CD4-positive, CD25-positive, alpha-beta regulatory T cell (primary cell): ENCODE measurements around the gene AGAP1. TPM values are rescaled to one million over a fixed set of nuclear protein-coding genes. Genes with fewer than 3 reads are reported as not detected.

ENCODE experiments used
- ATAC-seq, 2 donors: fragments of 150-1000 bp; cut with Tn5 transposase; one replicate each; pipeline ENCODE4 v1.10.0; 2021; ENCODE audit warnings: low read depth in 2 of 2, moderate number of reproducible peaks in 2 of 2, moderate library complexity in 1 of 2
- DNase-seq, 3 donors: peaks; one replicate each; pipeline versions ENCODE4 v3.0.0 to v3.0.0-alpha.2; 2012 to 2022; ENCODE audit warnings: mixed read lengths in 1 of 3
- H3K27ac ChIP-seq: one replicate; pipeline ENCODE4 v1.7.0; 2013; ENCODE audit warnings: mild to moderate bottlenecking, low read length; ENCODE audit not compliant: insufficient read depth, poor library complexity, severe bottlenecking
- H3K27me3 ChIP-seq: one replicate; pipeline ENCODE4 v1.7.0; 2013; ENCODE audit warnings: low read length; ENCODE audit not compliant: control insufficient read depth, insufficient read depth
- H3K36me3 ChIP-seq: one replicate; pipeline ENCODE4 v1.7.0; 2013; ENCODE audit warnings: mild to moderate bottlenecking, low read length, moderate library complexity; ENCODE audit not compliant: control insufficient read depth, insufficient read depth
- H3K4me1 ChIP-seq: 2 replicates; pipeline ENCODE4 v1.7.0; 2013; ENCODE audit warnings: mild to moderate bottlenecking, low read length; ENCODE audit not compliant: insufficient read depth, control insufficient read depth, poor library complexity, severe bottlenecking
- H3K4me3 ChIP-seq: one replicate; pipeline ENCODE4 v1.7.0; 2013; ENCODE audit warnings: low read depth, mild to moderate bottlenecking, low read length, moderate library complexity
- H3K9me3 ChIP-seq, 2 experiments: 1 replicate in 1 of 2; 2 replicates in 1 of 2; pipeline ENCODE4 v1.7.0; 2013; ENCODE audit warnings: low read length in 2 of 2, mild to moderate bottlenecking in 1 of 2, moderate library complexity in 1 of 2; ENCODE audit not compliant: control insufficient read depth in 2 of 2
- H3K27ac Mint-ChIP-seq, 3 donors: one replicate each; pipeline ENCODE4 v1.8.0; 2020 to 2022; ENCODE audit warnings: mild to moderate bottlenecking in 3 of 3, mixed read lengths in 3 of 3, moderate library complexity in 2 of 3
- H3K27me3 Mint-ChIP-seq: one replicate; pipeline ENCODE4 v1.8.0; 2022; ENCODE audit warnings: mild to moderate bottlenecking, mixed read lengths
- H3K36me3 Mint-ChIP-seq: one replicate; pipeline ENCODE4 v1.8.0; 2020; ENCODE audit warnings: mixed read lengths
- H3K4me1 Mint-ChIP-seq, 4 donors: one replicate each; pipeline ENCODE4 v1.8.0; 2020 to 2022; ENCODE audit warnings: mixed read lengths in 4 of 4, mild to moderate bottlenecking in 1 of 4
- H3K4me3 Mint-ChIP-seq, 4 donors: one replicate each; pipeline ENCODE4 v1.8.0; 2020 to 2022; ENCODE audit warnings: mild to moderate bottlenecking in 4 of 4, mixed read lengths in 4 of 4, moderate library complexity in 3 of 4
- H3K9me3 Mint-ChIP-seq, 7 donors: one replicate each; pipeline ENCODE4 v1.8.0; 2020 to 2022; ENCODE audit warnings: mixed read lengths in 7 of 7, mild to moderate bottlenecking in 3 of 7, moderate library complexity in 2 of 7
- polyA plus RNA-seq, 4 donors: library from polyadenylated mRNA; unstranded; fragments of 300-500 nt; fragmentation: Illumina TruSeq; gene quantifications; one replicate each; pipeline ENCODE4 v1.2.3, GENCODE V29; 2021
- total RNA-seq: library from RNA; stranded (reverse); gene quantifications from one replicate; pipeline ENCODE4 v1.2.3, GENCODE V29; 2022

AGAP1 gene
- total and polyA plus RNA-seq, 5 donors from 2014 or later = 0.99 TPM; not detected in 4

DNA sequence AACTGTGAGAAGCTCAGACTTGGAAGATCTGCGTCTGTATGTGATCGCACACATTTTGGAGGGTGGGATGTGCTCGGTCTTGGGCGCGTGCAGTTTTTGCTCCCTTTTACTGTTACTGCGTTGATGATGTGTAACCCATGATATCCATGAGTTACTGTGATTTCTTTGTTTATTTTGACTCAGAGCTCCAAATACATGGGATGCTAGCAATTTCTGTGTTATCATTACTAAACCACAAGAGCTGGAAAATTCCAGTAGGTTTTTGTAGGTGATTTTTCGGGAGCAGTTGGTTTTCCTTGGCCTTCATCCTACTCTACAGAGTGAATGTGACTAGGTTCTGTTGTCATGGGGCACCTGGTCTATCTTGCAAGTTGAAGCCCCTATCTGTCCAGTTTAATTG lies 124.2 kb downstream of the AGAP1 start:
- no peaks in the 10 kb centered on the region for H3K36me3 Mint-ChIP-seq
- Histone ChIP-seq H3K36me3 (no peaks in the 10 kb centered on the region), H3K27ac (no peak overlapping the region), H3K4me3 (no peak overlapping the region), H3K27me3 (no peaks in the 10 kb centered on the region), H3K9me3 (no peaks in the 10 kb centered on the region), H3K4me1 (no peaks in the 10 kb centered on the region)
- no peak overlapping the region for H3K27ac Mint-ChIP-seq
- no peak overlapping the region for H3K4me3 Mint-ChIP-seq
- peaks cover 0 to 3% (median 0%) of the 10 kb centered on the region in 7 donors for H3K9me3 Mint-ChIP-seq
- DNase-seq (no peak), ATAC-seq (no peak)
- H3K27me3 Mint-ChIP-seq = peaks cover 6% of the 10 kb centered on the region
- H3K4me1 Mint-ChIP-seq = no peaks in the 10 kb centered on the region

DNA sequence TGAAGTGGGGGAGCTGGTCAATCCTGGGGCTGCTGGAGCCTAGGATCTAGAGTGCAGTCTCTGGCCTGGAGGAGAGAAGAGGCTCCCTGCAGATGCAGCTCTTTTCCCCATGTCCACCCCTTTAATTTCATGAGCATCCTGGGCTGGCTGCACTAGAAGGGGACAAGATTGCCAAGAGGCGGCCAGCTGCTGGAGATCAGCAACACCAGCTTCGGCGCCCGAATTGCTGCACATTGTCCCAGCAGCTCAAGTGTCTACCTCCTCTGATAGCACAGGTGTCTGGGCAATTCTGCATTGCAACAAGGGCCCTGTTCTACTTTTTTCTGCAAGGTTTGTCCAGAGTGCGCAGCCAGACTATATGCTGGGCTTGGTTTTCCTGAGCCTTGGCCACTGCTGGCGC lies 125.7 kb downstream of the AGAP1 start:
- Histone ChIP-seq H3K27ac (no peak overlapping the region), H3K4me3 (no peak overlapping the region), H3K36me3 (no peaks in the 10 kb centered on the region), H3K27me3 (no peaks in the 10 kb centered on the region), H3K4me1 (no peaks in the 10 kb centered on the region), H3K9me3 (no peaks in the 10 kb centered on the region)
- H3K4me1 Mint-ChIP-seq = no peaks in the 10 kb centered on the region
- H3K4me3 Mint-ChIP-seq = no peak overlapping the region
- no peak overlapping the region for H3K27ac Mint-ChIP-seq
- peaks cover 6% of the 10 kb centered on the region for H3K27me3 Mint-ChIP-seq
- DNase-seq (no peak), ATAC-seq (no peak)
- peaks cover 0 to 2% (median 0%) of the 10 kb centered on the region in 7 donors for H3K9me3 Mint-ChIP-seq
- no peaks in the 10 kb centered on the region for H3K36me3 Mint-ChIP-seq

DNA sequence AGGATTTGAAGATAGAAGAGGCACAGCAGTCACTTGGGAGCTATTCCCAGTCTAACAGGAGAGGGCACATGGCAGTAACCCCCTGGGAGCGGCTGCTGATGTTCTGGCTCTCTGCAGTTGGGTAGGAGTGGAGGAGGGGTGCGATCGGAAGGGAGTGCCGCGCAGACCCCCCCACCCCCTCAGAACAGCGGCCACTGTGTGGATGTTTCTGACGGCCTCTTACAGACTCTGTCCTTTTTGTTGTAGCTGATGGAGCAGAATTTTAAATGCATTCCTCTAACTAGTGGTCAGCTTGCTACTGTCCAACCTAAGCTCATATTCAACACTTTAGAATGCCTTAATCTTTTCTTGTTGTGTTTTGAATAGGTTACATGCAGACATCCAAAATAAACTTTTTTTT lies 127.9 kb downstream of the AGAP1 start:
- Histone ChIP-seq H3K27ac (no peak overlapping the region), H3K4me1 (no peaks in the 10 kb centered on the region), H3K4me3 (no peak overlapping the region), H3K36me3 (no peaks in the 10 kb centered on the region), H3K27me3 (no peaks in the 10 kb centered on the region), H3K9me3 (no peaks in the 10 kb centered on the region)
- Mint-ChIP-seq H3K4me1 (no peaks in the 10 kb centered on the region), H3K4me3 (no peak overlapping the region), H3K36me3 (no peaks in the 10 kb centered on the region), H3K9me3 (peaks cover 0 to 2% (median 0%) of the 10 kb centered on the region in 7 donors), H3K27me3 (peaks cover 6% of the 10 kb centered on the region), H3K27ac (no peak overlapping the region)
- ATAC-seq (no peak), DNase-seq (no peak)

DNA sequence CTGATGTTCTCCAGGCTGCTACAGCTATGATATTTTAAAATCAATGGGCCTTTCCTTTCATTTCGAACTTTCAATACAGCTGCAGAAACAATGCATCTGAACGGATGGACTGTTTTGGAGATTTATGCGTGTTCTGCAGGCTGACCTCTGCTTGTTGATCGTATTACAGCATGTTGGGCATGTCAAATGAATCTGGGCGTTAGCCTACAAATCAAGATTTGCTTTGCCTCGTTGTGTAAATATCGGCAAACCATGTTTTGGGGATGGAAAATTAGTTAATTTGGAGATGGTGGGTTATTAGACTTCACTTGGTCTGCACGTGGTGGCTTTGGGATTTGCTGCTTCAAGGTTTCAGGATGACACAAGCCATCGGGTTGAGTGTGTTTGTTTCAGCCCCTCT lies 129.3 kb downstream of the AGAP1 start:
- Histone ChIP-seq H3K36me3 (no peaks in the 10 kb centered on the region), H3K27ac (no peak overlapping the region), H3K27me3 (no peaks in the 10 kb centered on the region), H3K9me3 (no peaks in the 10 kb centered on the region), H3K4me3 (no peak overlapping the region), H3K4me1 (no peaks in the 10 kb centered on the region)
- no peaks in the 10 kb centered on the region for H3K36me3 Mint-ChIP-seq
- DNase-seq (no peak), ATAC-seq (no peak)
- no peak overlapping the region for H3K4me3 Mint-ChIP-seq
- no peaks in the 10 kb centered on the region for H3K27me3 Mint-ChIP-seq
- peaks cover 0 to 2% (median 0%) of the 10 kb centered on the region in 4 donors for H3K4me1 Mint-ChIP-seq
- H3K27ac Mint-ChIP-seq = no peak overlapping the region
- H3K9me3 Mint-ChIP-seq = peaks cover 0 to 2% (median 0%) of the 10 kb centered on the region in 7 donors

DNA sequence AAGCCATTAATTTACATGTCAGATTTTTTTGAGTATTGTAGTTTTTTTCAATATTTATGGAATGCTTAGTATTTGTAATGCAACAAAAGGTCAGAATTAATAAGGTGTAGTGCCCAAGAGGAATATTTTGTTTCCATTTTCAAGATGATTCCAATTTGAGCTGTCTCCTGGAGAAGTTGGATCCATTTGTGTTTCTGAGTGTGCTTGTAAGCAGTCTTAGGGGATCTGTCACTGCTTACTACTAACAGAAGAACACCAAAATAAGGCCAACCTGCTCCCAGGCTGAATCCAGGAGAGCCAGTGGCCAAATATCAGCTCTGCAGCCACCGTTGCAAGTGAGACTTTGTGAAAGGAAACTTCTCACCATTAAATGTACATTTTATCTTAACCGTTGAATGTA lies 129.9 kb downstream of the AGAP1 start:
- H3K9me3 Mint-ChIP-seq = peaks cover 0 to 2% (median 0%) of the 10 kb centered on the region in 7 donors
- no peak for ATAC-seq

DNA sequence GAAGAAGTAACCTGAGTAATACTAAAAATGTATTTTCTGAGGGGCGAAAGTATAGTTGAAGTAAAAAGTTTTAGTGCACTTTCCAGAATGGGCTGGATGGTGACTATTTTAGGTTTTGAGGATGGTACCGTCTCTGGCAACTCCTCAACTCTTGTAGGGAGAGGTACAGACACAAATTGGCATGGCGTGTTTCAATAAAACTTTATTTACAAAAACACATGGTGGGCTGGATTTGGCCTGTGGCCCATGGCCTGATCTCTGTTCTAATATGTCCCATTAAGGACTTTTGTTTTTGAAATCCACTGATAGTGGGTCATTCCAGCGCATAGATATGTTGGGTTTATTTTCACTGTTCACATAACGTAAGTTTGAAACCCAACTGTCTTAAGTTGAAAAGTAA lies 132.8 kb downstream of the AGAP1 start:
- no peak overlapping the region for H3K27ac Mint-ChIP-seq
- no peaks in the 10 kb centered on the region for H3K4me1 ChIP-seq
- no peak overlapping the region for H3K4me3 ChIP-seq
- H3K4me3 Mint-ChIP-seq = no peak overlapping the region
- H3K36me3 Mint-ChIP-seq = no peaks in the 10 kb centered on the region
- H3K9me3 Mint-ChIP-seq = peaks cover 0 to 2% (median 0%) of the 10 kb centered on the region in 7 donors
- no peaks in the 10 kb centered on the region for H3K27me3 Mint-ChIP-seq
- H3K36me3 ChIP-seq = no peaks in the 10 kb centered on the region
- no peak overlapping the region for H3K27ac ChIP-seq
- ATAC-seq (no peak), DNase-seq (no peak)
- no peaks in the 10 kb centered on the region for H3K27me3 ChIP-seq
- no peaks in the 10 kb centered on the region for H3K9me3 ChIP-seq
- peaks cover 0 to 2% (median 0%) of the 10 kb centered on the region in 4 donors for H3K4me1 Mint-ChIP-seq

More for the DNA sequence above, 129.9 kb downstream of the AGAP1 start:
- H3K27ac Mint-ChIP-seq = no peak overlapping the region
- H3K27me3 Mint-ChIP-seq = no peaks in the 10 kb centered on the region
- no peaks in the 10 kb centered on the region for H3K36me3 Mint-ChIP-seq
- no peaks in the 10 kb centered on the region for H3K36me3 ChIP-seq
- no peak overlapping the region for H3K4me3 ChIP-seq
- H3K9me3 ChIP-seq = no peaks in the 10 kb centered on the region
- H3K27me3 ChIP-seq = no peaks in the 10 kb centered on the region
- no peaks in the 10 kb centered on the region for H3K4me1 ChIP-seq
- DNase-seq = no peak
- H3K4me3 Mint-ChIP-seq = no peak overlapping the region
- peaks cover 0 to 2% (median 0%) of the 10 kb centered on the region in 4 donors for H3K4me1 Mint-ChIP-seq
- H3K27ac ChIP-seq = no peak overlapping the region

DNA sequence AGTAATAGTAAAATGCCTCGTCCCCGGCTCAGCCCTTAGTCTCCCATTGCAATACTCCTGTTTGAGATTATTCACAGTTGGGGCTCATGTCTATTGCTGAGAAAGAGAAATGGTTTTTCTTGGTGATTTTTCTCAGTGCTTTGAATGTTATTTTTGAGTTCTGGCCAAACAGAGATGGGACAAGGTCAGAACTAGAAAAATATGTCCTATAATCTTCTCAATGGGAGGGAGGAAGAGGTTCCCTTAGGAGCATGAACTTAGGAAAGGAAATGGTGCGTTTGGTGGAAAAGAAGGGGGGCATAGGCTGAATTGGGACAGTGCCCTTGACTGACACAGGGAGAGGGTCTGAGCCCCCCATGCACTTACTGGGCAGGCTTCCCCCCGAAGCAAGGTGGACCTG lies 133.8 kb downstream of the AGAP1 start:
- ATAC-seq (no peak), DNase-seq (no peak)
- H3K27me3 ChIP-seq = no peaks in the 10 kb centered on the region
- H3K27ac ChIP-seq = no peak overlapping the region
- no peaks in the 10 kb centered on the region for H3K36me3 ChIP-seq
- no peak overlapping the region for H3K27ac Mint-ChIP-seq
- H3K9me3 Mint-ChIP-seq = peaks cover 0 to 1% (median 0%) of the 10 kb centered on the region in 7 donors
- no peaks in the 10 kb centered on the region for H3K4me1 ChIP-seq
- no peak overlapping the region for H3K4me3 Mint-ChIP-seq
- peaks cover 0 to 2% (median 0%) of the 10 kb centered on the region in 4 donors for H3K4me1 Mint-ChIP-seq
- no peaks in the 10 kb centered on the region for H3K36me3 Mint-ChIP-seq
- no peaks in the 10 kb centered on the region for H3K27me3 Mint-ChIP-seq
- no peaks in the 10 kb centered on the region for H3K9me3 ChIP-seq
- no peak overlapping the region for H3K4me3 ChIP-seq

DNA sequence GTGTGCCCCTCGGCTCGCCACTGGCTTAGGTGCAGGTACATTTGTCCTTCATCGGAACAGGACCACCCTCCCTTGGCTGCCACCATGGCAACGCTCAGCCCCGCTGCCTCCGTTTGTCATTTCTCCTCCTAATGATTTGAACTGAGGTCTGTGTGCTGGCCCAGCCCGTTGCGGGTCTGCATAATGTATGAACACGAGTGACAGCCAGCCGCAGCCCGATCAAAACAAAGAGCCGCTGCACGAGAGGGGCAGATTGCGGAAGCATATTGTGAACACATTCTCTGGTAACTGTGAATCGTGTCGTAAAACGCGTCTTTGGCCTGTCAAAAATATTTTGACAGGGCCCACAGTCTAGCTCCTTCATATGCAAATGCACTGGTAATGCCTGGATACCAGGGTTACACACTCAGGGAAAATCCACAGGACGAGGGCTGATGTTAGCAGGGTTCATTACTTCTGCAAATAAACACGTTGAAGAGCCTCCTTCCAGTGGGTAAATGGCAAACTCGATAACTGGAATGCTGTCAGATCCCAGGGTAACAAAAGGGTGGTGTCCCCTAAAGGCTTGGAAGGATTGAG lies 137.0 kb downstream of the AGAP1 start:
- Histone ChIP-seq H3K9me3 (no peaks in the 10 kb centered on the region), H3K27me3 (no peaks in the 10 kb centered on the region), H3K36me3 (no peaks in the 10 kb centered on the region), H3K27ac (no peak overlapping the region), H3K4me1 (no peaks in the 10 kb centered on the region), H3K4me3 (no peak overlapping the region)
- no peak overlapping the region for H3K27ac Mint-ChIP-seq
- peaks cover 0 to 1% (median 0%) of the 10 kb centered on the region in 7 donors for H3K9me3 Mint-ChIP-seq
- ATAC-seq (no peak), DNase-seq (no peak)
- no peak overlapping the region for H3K4me3 Mint-ChIP-seq
- H3K27me3 Mint-ChIP-seq = no peaks in the 10 kb centered on the region
- H3K4me1 Mint-ChIP-seq = peaks cover 0 to 2% (median 0%) of the 10 kb centered on the region in 4 donors
- no peaks in the 10 kb centered on the region for H3K36me3 Mint-ChIP-seq
